Measurements from ENCODE around the gene ZBTB20. TPM values are rescaled to one million over a fixed set of nuclear protein-coding genes. Genes with fewer than 3 reads are reported as not detected.

The ZBTB20 gene
- total and polyA plus RNA-seq, 2 of the 4 experiments (the other 2 are of a cell fraction), result 0.75 to 14.7 TPM

GRCh38 chr3:115071601-115072000 is 75.5 kb downstream of the ZBTB20 start:
- CTCF ChIA-PET, result interaction anchor here (1.2 to 1.4 kb wide), 2 partner anchors 29 to 587 kb away, joined by 3 to 8 read pairs; no protein-coding TSS in a partner anchor
- Histone ChIP-seq H3K56ac (ENCODE audit: extremely low read depth, insufficient read depth, low read length) (no peak overlapping the region), H4K91ac (ENCODE audit: insufficient read depth, low read depth, low read length) (no peak overlapping the region), H3K4me3 (ENCODE audit: insufficient read depth, low read depth, low read length) (no peak overlapping the region; the same call in 1 of the 2 replicates), H2BK5ac (ENCODE audit: low read depth, low read length, poor library complexity, severe bottlenecking) (no peak overlapping the region), H2AFZ (replicated peaks; ENCODE audit: low read length, poor library complexity) (peak overlapping the region; percentile 24), H2AK5ac (ENCODE audit: low read depth, low read length) (no peak overlapping the region), H3K9me1 (ENCODE audit: insufficient read depth, low read length) (peaks cover 3% of the 10 kb centered on the region; the same call in 1 of the 2 replicates), H4K20me1 (ENCODE audit: insufficient read depth, low read length) (no peaks in the 10 kb centered on the region), H3K9me3 (ENCODE audit: control insufficient read depth, insufficient read depth, low read length) (no peaks in the 10 kb centered on the region), H2BK20ac (ENCODE audit: low read depth, low read length) (no peak overlapping the region), H3K4me2 (ENCODE audit: low read depth, low read length) (0 out of 2 replicates have a peak overlapping the region, but pooled peaks have one; percentile 23), H2BK15ac (ENCODE audit: low read depth, low read length) (no peak overlapping the region), H3K18ac (ENCODE audit: low read depth, low read length) (no peak overlapping the region), H3K27me3 (ENCODE audit: control insufficient read depth, insufficient read depth, low read length) (no peaks in the 10 kb centered on the region), H3K23ac (ENCODE audit: low read depth, low read length) (no peak overlapping the region), H3K36me3 (ENCODE audit: control insufficient read depth, insufficient read depth, low read length) (no peaks in the 10 kb centered on the region), H4K8ac (ENCODE audit: low read depth in 2 of 2, low read length in 2 of 2) (no peak overlapping the region), H3K27ac (ENCODE audit: insufficient read depth, low read length) (no peak overlapping the region), H3K4me1 (ENCODE audit: control insufficient read depth, insufficient read depth, low read length) (peaks cover 9% of the 10 kb centered on the region; the same call in 1 of the 2 replicates), H3K79me1 (ENCODE audit: low read depth in 1 of 2, low read length in 2 of 2) (peaks cover 0 to 10% of the 10 kb centered on the region in 2 experiments; a peak in 1 of 4 replicates), H4K5ac (ENCODE audit: low read depth, low read length) (no peak overlapping the region), H3K9ac (ENCODE audit: low read depth, low read length) (no peak overlapping the region), H2BK120ac (ENCODE audit: low read depth, low read length) (no peak overlapping the region), H3K14ac (replicated peaks; ENCODE audit: low read depth, low read length) (no peak overlapping the region), H3K4ac (ENCODE audit: low read depth, low read length) (no peak overlapping the region), H2AK9ac (replicated peaks; ENCODE audit: low read depth, low read length, poor library complexity) (no peak overlapping the region)
- in situ Hi-C loops (cut with MboI; ENCODE audit: low sequenced_read_pairs) (no loop called here), intact Hi-C loops (cut with micrococcal nuclease) (no loop called here), dilution Hi-C loops (cut with HindIII; ENCODE audit: low sequenced_read_pairs, unreplicated experiment) (no loop called here)
- POLR2A ChIA-PET (ENCODE audit: unreplicated experiment), result no interaction called here
- 86% methylated on average over 1 of the region's 5 CpGs; no CpG with 5 or more reads in 1 of the 2 experiments for WGBS, 2 experiments (ENCODE audit: extremely low coverage in 2 of 2, insufficient read length in 1 of 2)
- no TSS peak for BruUV-seq (replicated peaks)
- ATAC-seq (ENCODE audit: low read depth) (peak; percentile 43), DNase-seq (peak; percentile 60)
- TF ChIP-seq, protein P1, sequence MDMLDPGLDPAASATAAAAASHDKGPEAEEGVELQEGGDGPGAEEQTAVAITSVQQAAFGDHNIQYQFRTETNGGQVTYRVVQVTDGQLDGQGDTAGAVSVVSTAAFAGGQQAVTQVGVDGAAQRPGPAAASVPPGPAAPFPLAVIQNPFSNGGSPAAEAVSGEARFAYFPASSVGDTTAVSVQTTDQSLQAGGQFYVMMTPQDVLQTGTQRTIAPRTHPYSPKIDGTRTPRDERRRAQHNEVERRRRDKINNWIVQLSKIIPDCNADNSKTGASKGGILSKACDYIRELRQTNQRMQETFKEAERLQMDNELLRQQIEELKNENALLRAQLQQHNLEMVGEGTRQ (IDR thresholded peaks at IDR 0.05; ENCODE audit: low read depth, low read length), result no peak
- TF ChIP-seq SMC3 (IDR thresholded peaks at IDR 0.05; ENCODE audit: low read depth, low read length) (no peak), RCOR1 (IDR thresholded peaks at IDR 0.05; ENCODE audit: insufficient replicate concordance, low read length) (no peak), RFX5 (IDR thresholded peaks at IDR 0.05; ENCODE audit: low read depth, low read length) (no peak), MAFK (IDR thresholded peaks at IDR 0.05; ENCODE audit: low read depth, low read length) (no peak), CEBPB (IDR thresholded peaks at IDR 0.05; ENCODE audit: low read depth, low read length) (no peak), MXI1 (IDR thresholded peaks at IDR 0.05; ENCODE audit: borderline replicate concordance, low read depth, low read length) (no peak), CHD1 (IDR thresholded peaks at IDR 0.05; ENCODE audit: low read depth, low read length) (no peak), RAD21 (IDR thresholded peaks at IDR 0.05; ENCODE audit: low read length) (no peak), BHLHE40 (IDR thresholded peaks at IDR 0.05; ENCODE audit: low read depth, low read length) (no peak), FOS (IDR thresholded peaks at IDR 0.05; ENCODE audit: low read depth, low read length) (no peak)

Data from IMR-90 (cell line).